Measurements from ENCODE around the gene ANKRD11. TPM values are rescaled to one million over a fixed set of nuclear protein-coding genes. Genes with fewer than 3 reads are reported as not detected.

ANKRD11 gene
- total RNA-seq, 1 experiment from 2014 or later: 266 TPM

DNA sequence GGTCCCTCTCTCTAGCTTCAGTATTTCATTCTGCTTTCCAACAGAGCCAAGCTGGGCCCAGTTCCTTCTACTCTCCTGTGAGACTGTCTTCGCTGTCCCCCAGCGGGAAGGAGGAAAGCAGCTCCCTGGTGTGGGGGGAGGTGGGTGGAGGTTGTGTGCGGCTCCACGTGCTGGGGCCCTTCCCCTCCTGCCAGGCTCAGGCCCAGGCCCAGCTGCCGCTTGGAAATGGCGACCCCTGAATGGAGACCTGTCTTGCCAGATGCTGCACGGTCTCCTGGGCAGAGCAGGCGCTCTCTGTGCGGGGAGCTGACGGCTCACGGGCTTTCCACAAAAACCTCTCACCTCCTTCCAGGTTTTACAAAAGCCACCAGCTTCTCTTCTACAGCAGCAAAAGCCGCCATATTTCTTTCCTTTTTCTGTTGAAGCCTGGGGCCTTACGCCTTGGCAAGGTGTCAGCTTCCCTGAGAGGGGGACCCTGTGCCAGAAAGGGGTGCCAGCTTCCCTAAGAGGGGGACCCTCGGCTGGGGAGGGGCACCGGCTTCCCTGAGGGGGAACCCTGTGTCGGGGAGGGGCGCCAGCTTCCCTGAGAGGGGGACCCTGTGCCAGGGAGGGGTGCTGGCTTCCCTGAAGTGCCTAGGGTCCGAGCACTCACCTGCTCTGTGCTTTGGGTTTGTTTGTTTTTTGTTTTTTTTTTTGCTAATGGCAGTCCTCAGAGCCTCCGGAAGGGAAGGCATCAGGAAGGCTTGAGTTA, 225.4 kb downstream of the ANKRD11 start:
- Histone ChIP-seq H3K36me3 (ENCODE audit: control insufficient read depth in 1 of 2, insufficient read depth in 2 of 2, low read length in 2 of 2) (peaks cover 8 to 16% of the 10 kb centered on the region in 2 experiments), H3K4me2 (ENCODE audit: low read length) (no peak overlapping the region), H3K9ac (ENCODE audit: low read length) (no peak overlapping the region), H3K4me1 (ENCODE audit: control insufficient read depth in 1 of 2, insufficient read depth in 2 of 2, low read length in 2 of 2) (peaks cover 0 to 12% of the 10 kb centered on the region in 2 experiments; a peak in 3 of 4 replicates), H3K9me2 (ENCODE audit: insufficient read depth) (no peaks in the 10 kb centered on the region), H4K20me1 (ENCODE audit: insufficient read depth) (no peaks in the 10 kb centered on the region), H2AFZ (ENCODE audit: low read depth, low read length, poor library complexity, severe bottlenecking) (no peak overlapping the region), H3K9me3 (ENCODE audit: control insufficient read depth in 1 of 2, insufficient read depth in 1 of 2, low read depth in 1 of 2, low read length in 2 of 2) (no peaks in the 10 kb centered on the region), H3K27me3 (ENCODE audit: insufficient read depth, low read length) (no peaks in the 10 kb centered on the region), H3K27ac (ENCODE audit: low read depth, low read length) (no peak overlapping the region), H3K79me2 (ENCODE audit: insufficient read depth, low read length) (peaks cover 5% of the 10 kb centered on the region; the same call in 1 of the 2 replicates), H3K4me3 (replicated peaks in 1 of 2; ENCODE audit: low read depth in 1 of 2, low read length in 2 of 2) (no peak overlapping the region)
- RAD21 ChIA-PET (ENCODE audit: low non-redundant PET in 1 of 2, low total read pairs in 2 of 2, uncharacterized antibody in 2 of 2, unreplicated experiment in 2 of 2): no interaction called here
- POLR2A ChIA-PET: interaction anchor here (1.2 kb wide), 1 partner anchor 18 kb away, joined by 3 read pairs; no protein-coding TSS in a partner anchor
- DNase-seq (ENCODE audit: low read depth, low spot score): no peak
- intact Hi-C loops (cut with micrococcal nuclease): no loop called here
- CTCF ChIA-PET: no interaction called here
- BruUV-seq (replicated peaks): no TSS peak
- ATAC-seq: peak; percentile 12; the same call in 1 of the 2 replicates
- TF ChIP-seq SIN3A (IDR thresholded peaks at IDR 0.05; ENCODE audit: low read depth) (peak; percentile 43; the same call in 1 of the 2 replicates), EZH2phosphoT487 (IDR thresholded peaks at IDR 0.05; ENCODE audit: borderline replicate concordance) (no peak)

DNA sequence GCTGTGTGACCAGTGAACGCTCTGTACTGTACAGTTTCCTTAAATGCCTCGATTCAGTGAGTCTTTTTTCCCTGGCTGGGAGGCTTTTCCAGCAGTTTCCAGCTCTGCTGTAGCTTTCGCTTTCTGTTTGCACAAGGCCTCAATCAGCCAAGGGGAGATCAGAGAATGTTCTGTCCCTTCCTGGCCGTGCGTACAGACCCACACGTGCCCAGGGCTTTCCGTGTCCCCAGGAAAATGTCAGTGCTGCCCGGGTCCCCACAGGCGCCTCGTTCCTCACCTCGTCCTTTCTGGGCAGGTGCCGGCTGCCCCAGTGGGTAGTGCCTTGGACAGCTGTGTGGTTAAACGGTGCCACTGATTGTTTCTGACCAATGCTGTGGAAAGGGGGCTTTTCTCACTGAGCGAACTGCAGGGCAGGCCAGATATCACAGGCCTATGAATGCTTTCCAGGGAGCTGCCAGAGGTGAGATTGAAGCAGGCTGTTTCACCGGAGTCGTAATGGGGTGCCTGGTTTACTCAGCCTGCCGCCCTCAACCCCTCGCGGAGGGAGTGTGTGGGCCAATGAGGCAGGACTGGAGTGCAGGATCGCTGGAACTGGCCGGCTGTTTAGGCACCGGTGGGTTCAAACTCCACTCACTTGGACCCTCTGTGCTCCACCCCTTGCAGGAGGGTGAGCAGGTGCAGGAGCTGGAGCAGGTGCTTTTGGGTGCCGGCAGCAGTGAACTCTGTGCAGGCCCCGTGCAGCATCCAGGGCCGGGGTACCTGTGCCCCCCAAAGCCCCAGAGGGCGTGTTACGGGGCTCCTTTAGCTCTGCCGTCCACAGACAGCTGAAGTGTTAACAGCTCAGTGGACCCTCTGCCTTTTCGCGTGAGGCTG, 228.4 kb downstream of the ANKRD11 start:
- ATAC-seq (no peak), DNase-seq (ENCODE audit: low read depth, low spot score) (no peak)
- no peaks in the 10 kb centered on the region for H3K9me3 ChIP-seq (ENCODE audit: control insufficient read depth in 1 of 2, insufficient read depth in 1 of 2, low read depth in 1 of 2, low read length in 2 of 2)
- H3K27me3 ChIP-seq (ENCODE audit: insufficient read depth, low read length): no peaks in the 10 kb centered on the region
- ChIA-PET RAD21 (ENCODE audit: low non-redundant PET in 1 of 2, low total read pairs in 2 of 2, uncharacterized antibody in 2 of 2, unreplicated experiment in 2 of 2) (no interaction called here), CTCF (no interaction called here), POLR2A (no interaction called here)
- H3K79me2 ChIP-seq (ENCODE audit: insufficient read depth, low read length): no peaks in the 10 kb centered on the region
- H3K9ac ChIP-seq (ENCODE audit: low read length): no peak overlapping the region
- H3K27ac ChIP-seq (ENCODE audit: low read depth, low read length): no peak overlapping the region
- no TSS peak for BruUV-seq (replicated peaks)
- H3K4me1 ChIP-seq (ENCODE audit: control insufficient read depth in 1 of 2, insufficient read depth in 2 of 2, low read length in 2 of 2): peaks cover 4 to 11% of the 10 kb centered on the region in 2 experiments
- H3K4me2 ChIP-seq (ENCODE audit: low read length): no peak overlapping the region
- no peak overlapping the region for H3K4me3 ChIP-seq (replicated peaks in 1 of 2; ENCODE audit: low read depth in 1 of 2, low read length in 2 of 2)
- H3K9me2 ChIP-seq (ENCODE audit: insufficient read depth): no peaks in the 10 kb centered on the region
- intact Hi-C loops (cut with micrococcal nuclease): no loop called here
- H3K36me3 ChIP-seq (ENCODE audit: control insufficient read depth in 1 of 2, insufficient read depth in 2 of 2, low read length in 2 of 2): peaks cover 3 to 5% of the 10 kb centered on the region in 2 experiments; a peak in 1 of 4 replicates
- no peaks in the 10 kb centered on the region for H4K20me1 ChIP-seq (ENCODE audit: insufficient read depth)
- H2AFZ ChIP-seq (ENCODE audit: low read depth, low read length, poor library complexity, severe bottlenecking): no peak overlapping the region
- TF ChIP-seq SP1 (IDR thresholded peaks at IDR 0.05; ENCODE audit: low read depth) (no peak), ELF1 (IDR thresholded peaks at IDR 0.05; ENCODE audit: borderline replicate concordance, low read depth) (no peak), RAD21 (IDR thresholded peaks at IDR 0.05; ENCODE audit: low read depth) (no peak), POLR2A (IDR thresholded peaks at IDR 0.05; ENCODE audit: borderline replicate concordance, extremely low read depth, insufficient read depth, insufficient read length) (no peak), YY1 (IDR thresholded peaks at IDR 0.05; ENCODE audit: extremely low read depth, insufficient replicate concordance, low read depth, low read length) (no peak), SIN3A (IDR thresholded peaks at IDR 0.05; ENCODE audit: low read depth) (no peak), EZH2phosphoT487 (IDR thresholded peaks at IDR 0.05; ENCODE audit: borderline replicate concordance) (no peak), ZNF274 (IDR thresholded peaks at IDR 0.05; ENCODE audit: low read depth, low read length) (no peak), ZFX (IDR thresholded peaks at IDR 0.05) (no peak)
- TF ChIP-seq, protein P1, sequence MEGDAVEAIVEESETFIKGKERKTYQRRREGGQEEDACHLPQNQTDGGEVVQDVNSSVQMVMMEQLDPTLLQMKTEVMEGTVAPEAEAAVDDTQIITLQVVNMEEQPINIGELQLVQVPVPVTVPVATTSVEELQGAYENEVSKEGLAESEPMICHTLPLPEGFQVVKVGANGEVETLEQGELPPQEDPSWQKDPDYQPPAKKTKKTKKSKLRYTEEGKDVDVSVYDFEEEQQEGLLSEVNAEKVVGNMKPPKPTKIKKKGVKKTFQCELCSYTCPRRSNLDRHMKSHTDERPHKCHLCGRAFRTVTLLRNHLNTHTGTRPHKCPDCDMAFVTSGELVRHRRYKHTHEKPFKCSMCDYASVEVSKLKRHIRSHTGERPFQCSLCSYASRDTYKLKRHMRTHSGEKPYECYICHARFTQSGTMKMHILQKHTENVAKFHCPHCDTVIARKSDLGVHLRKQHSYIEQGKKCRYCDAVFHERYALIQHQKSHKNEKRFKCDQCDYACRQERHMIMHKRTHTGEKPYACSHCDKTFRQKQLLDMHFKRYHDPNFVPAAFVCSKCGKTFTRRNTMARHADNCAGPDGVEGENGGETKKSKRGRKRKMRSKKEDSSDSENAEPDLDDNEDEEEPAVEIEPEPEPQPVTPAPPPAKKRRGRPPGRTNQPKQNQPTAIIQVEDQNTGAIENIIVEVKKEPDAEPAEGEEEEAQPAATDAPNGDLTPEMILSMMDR (IDR thresholded peaks at IDR 0.05 in 2 of 3, conservative IDR thresholded peaks at IDR 0.05 in 1 of 3; ENCODE audit: borderline replicate concordance in 1 of 3, insufficient read depth in 1 of 3, low read depth in 2 of 3, low read length in 2 of 3): no peak
- TF ChIP-seq, protein P2, sequence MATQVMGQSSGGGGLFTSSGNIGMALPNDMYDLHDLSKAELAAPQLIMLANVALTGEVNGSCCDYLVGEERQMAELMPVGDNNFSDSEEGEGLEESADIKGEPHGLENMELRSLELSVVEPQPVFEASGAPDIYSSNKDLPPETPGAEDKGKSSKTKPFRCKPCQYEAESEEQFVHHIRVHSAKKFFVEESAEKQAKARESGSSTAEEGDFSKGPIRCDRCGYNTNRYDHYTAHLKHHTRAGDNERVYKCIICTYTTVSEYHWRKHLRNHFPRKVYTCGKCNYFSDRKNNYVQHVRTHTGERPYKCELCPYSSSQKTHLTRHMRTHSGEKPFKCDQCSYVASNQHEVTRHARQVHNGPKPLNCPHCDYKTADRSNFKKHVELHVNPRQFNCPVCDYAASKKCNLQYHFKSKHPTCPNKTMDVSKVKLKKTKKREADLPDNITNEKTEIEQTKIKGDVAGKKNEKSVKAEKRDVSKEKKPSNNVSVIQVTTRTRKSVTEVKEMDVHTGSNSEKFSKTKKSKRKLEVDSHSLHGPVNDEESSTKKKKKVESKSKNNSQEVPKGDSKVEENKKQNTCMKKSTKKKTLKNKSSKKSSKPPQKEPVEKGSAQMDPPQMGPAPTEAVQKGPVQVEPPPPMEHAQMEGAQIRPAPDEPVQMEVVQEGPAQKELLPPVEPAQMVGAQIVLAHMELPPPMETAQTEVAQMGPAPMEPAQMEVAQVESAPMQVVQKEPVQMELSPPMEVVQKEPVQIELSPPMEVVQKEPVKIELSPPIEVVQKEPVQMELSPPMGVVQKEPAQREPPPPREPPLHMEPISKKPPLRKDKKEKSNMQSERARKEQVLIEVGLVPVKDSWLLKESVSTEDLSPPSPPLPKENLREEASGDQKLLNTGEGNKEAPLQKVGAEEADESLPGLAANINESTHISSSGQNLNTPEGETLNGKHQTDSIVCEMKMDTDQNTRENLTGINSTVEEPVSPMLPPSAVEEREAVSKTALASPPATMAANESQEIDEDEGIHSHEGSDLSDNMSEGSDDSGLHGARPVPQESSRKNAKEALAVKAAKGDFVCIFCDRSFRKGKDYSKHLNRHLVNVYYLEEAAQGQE (IDR thresholded peaks at IDR 0.05; ENCODE audit: low read depth): no peak

Measured in HCT116 (cell line).